SK-N-SH (cell line): ENCODE results near the gene PCDHA12. TPM values are rescaled to one million over a fixed set of nuclear protein-coding genes. Genes with fewer than 3 reads are reported as not detected.

Experiments used
- CTCF ChIA-PET: fragments of 300-600, 350-600 bp; formaldehyde crosslinking; extraction: SDS; loops from one replicate; lab custom pipeline; 2021; lab: Yijun Ruan, JAX
- POLR2A ChIA-PET: fragments of 350-600 bp; sonication (Branson Sonifier 250); formaldehyde crosslinking; extraction: SDS; loops from one replicate; lab custom pipeline; 2020; ENCODE audit warnings: antibody characterized with exemption, inconsistent platforms; lab: Yijun Ruan, JAX
- DNase-seq: peaks from one replicate; pipeline ENCODE4 v3.0.0; 2012
- H2AFZ ChIP-seq: fragments of 200-600 bp; sonication (generic); 2 replicates; pipeline ENCODE4 v1.8.1; 2016; ENCODE audit warnings: antibody characterized with exemption, mild to moderate bottlenecking, low read depth
- H3F3A ChIP-seq: fragments of 200-600 bp; sonication (generic); replicated peaks from 2 replicates; pipeline ENCODE3; 2016; ENCODE audit warnings: antibody characterized with exemption, mild to moderate bottlenecking; ENCODE audit not compliant: insufficient read depth
- H3K27ac ChIP-seq, 2 experiments: fragments of 200-500 bp in 1 of 2; fragments of 200-600 bp in 1 of 2; sonication (Bioruptor generic) in 1 of 2; sonication (generic), shearing (Covaris generic) in 1 of 2; 2 replicates each; pipeline versions ENCODE4 v1.5.1 to v1.6.1; 2014 to 2016; ENCODE audit warnings: low read depth in 2 of 2, inconsistent platforms in 1 of 2, low read length in 1 of 2, mild to moderate bottlenecking in 1 of 2, mixed read lengths in 1 of 2
- H3K27me3 ChIP-seq: fragments of 200-600 bp; sonication (generic), shearing (Covaris generic); 2 replicates; pipeline ENCODE4 v1.6.1; 2016; ENCODE audit warnings: mixed run types; ENCODE audit not compliant: insufficient read depth
- H3K36me3 ChIP-seq, 2 experiments: fragments of 200-500 bp in 1 of 2; fragments of 200-600 bp in 1 of 2; sonication (Bioruptor generic) in 1 of 2; sonication (generic) in 1 of 2; replicated peaks in 1 of 2; 2 replicates each; pipeline versions ENCODE3 to v1.5.1; 2014 to 2016; ENCODE audit warnings: low read length in 1 of 2, mild to moderate bottlenecking in 1 of 2; ENCODE audit not compliant: insufficient read depth in 2 of 2, control insufficient read depth in 1 of 2
- H3K4me1 ChIP-seq, 2 experiments: fragments of 200-500 bp in 1 of 2; fragments of 200-600 bp in 1 of 2; sonication (Bioruptor generic) in 1 of 2; sonication (generic), shearing (Covaris generic) in 1 of 2; 2 replicates each; pipeline versions ENCODE4 v1.5.1 to v1.6.1; 2014 to 2016; ENCODE audit warnings: low read depth in 1 of 2, low read length in 1 of 2, mixed run types in 1 of 2; ENCODE audit not compliant: insufficient read depth in 2 of 2, control insufficient read depth in 1 of 2
- H3K4me2 ChIP-seq: fragments of 200-600 bp; sonication (generic), shearing (Covaris generic); 2 replicates; pipeline ENCODE4 v1.6.1; 2017; ENCODE audit warnings: mixed run types
- H3K4me3 ChIP-seq, 2 experiments: fragments of 200-500 bp in 1 of 2; fragments of 200-600 bp in 1 of 2; sonication (Bioruptor generic) in 1 of 2; sonication (generic), shearing (Covaris generic) in 1 of 2; 2 replicates each; pipeline versions ENCODE4 v1.5.1 to v1.8.1; 2014 to 2016; ENCODE audit warnings: low read depth in 2 of 2, inconsistent platforms in 1 of 2, low read length in 1 of 2, mild to moderate bottlenecking in 1 of 2, mixed read lengths in 1 of 2, moderate library complexity in 1 of 2
- H3K79me2 ChIP-seq: fragments of 200-600 bp; sonication (generic); 2 replicates; pipeline ENCODE4 v1.8.1; 2017; ENCODE audit warnings: mild to moderate bottlenecking; ENCODE audit not compliant: insufficient read depth
- H3K9ac ChIP-seq: fragments of 200-600 bp; sonication (generic); 2 replicates; pipeline ENCODE4 v1.6.1; 2017; ENCODE audit warnings: mixed run types
- H3K9me2 ChIP-seq: fragments of 200-600 bp; sonication (generic); 2 replicates; pipeline ENCODE4 v1.6.1; 2017; ENCODE audit warnings: mixed run types
- H3K9me3 ChIP-seq: fragments of 200-600 bp; sonication (generic); 2 replicates; pipeline ENCODE4 v1.6.1; 2017; ENCODE audit warnings: mixed run types, mild to moderate bottlenecking, moderate library complexity
- H4K20me1 ChIP-seq: fragments of 200-600 bp; sonication (generic); 2 replicates; pipeline ENCODE4 v1.6.1; 2017; ENCODE audit warnings: mild to moderate bottlenecking, mixed run types; ENCODE audit not compliant: insufficient read depth
- ELF1 ChIP-seq: IDR thresholded peaks from 2 replicates; pipeline ENCODE4 v1.4.0; 2012
- EZH2phosphoT487 ChIP-seq: fragments of 200-600 bp; sonication (generic); IDR thresholded peaks from 2 replicates; pipeline ENCODE4 v1.6.1; 2017; ENCODE audit warnings: low read depth, mixed run types, mild to moderate bottlenecking, antibody characterized with exemption, moderate library complexity, borderline replicate concordance
- FOXJ3 ChIP-seq: sonication (generic); formaldehyde crosslinking; IDR thresholded peaks from 2 replicates; pipeline ENCODE4 v1.5.1; 2020; ENCODE audit warnings: mild to moderate bottlenecking, missing genetic modification reagents
- NRF1 ChIP-seq: IDR thresholded peaks from 2 replicates; pipeline ENCODE4 v1.6.1; 2012; ENCODE audit warnings: low read depth, mild to moderate bottlenecking, low read length
- RAD21 ChIP-seq: IDR thresholded peaks from 2 replicates; pipeline ENCODE4 v1.6.1; 2012; ENCODE audit warnings: mild to moderate bottlenecking, low read length
- SIN3A ChIP-seq: IDR thresholded peaks from 2 replicates; pipeline ENCODE4 v1.6.1; 2012; ENCODE audit warnings: low read depth, mild to moderate bottlenecking, low read length, moderate library complexity, borderline replicate concordance
- SMC3 ChIP-seq: IDR thresholded peaks from 2 replicates; pipeline ENCODE4 v1.6.1; 2012; ENCODE audit warnings: low read depth, low read length, improper control_type of control experiment
- TEAD4 ChIP-seq: IDR thresholded peaks from 2 replicates; pipeline ENCODE4 v1.4.0; 2012; ENCODE audit warnings: mild to moderate bottlenecking, borderline replicate concordance; ENCODE audit not compliant: insufficient read depth
- ZBTB33 ChIP-seq: IDR thresholded peaks from 2 replicates; pipeline ENCODE4 v1.4.0; 2012; ENCODE audit warnings: low read depth, borderline replicate concordance
- WGBS: methylation state at CpG from one replicate; pipeline ENCODE4 v1.1.6; 2017; ENCODE audit warnings: low lambda C conversion rate; 5-methylcytosine and 5-hydroxymethylcytosine counted together
- polyA plus RNA-seq, 3 experiments: library from polyadenylated mRNA; depleted of rRNA; stranded (reverse); fragments of >200 nt; gene quantifications; 2 replicates each; pipeline ENCODE4 v1.2.3, GENCODE V29; 2012
- TF ChIP-seq, protein P1 (sequence below): fragments of 200-600 bp; sonication (generic); IDR thresholded peaks from 2 replicates; pipeline ENCODE4 v1.6.1; 2017; ENCODE audit warnings: antibody characterized with exemption, mild to moderate bottlenecking, moderate library complexity
- TF ChIP-seq, protein P2 (sequence below): IDR thresholded peaks from 2 replicates; pipeline ENCODE4 v1.6.1; 2012; ENCODE audit warnings: mild to moderate bottlenecking, low read depth, low read length, moderate library complexity

PCDHA12 gene
- polyA plus RNA-seq, 1 of the 3 experiments (the other 2 are of a cell fraction) = 0.54 TPM

DNA sequence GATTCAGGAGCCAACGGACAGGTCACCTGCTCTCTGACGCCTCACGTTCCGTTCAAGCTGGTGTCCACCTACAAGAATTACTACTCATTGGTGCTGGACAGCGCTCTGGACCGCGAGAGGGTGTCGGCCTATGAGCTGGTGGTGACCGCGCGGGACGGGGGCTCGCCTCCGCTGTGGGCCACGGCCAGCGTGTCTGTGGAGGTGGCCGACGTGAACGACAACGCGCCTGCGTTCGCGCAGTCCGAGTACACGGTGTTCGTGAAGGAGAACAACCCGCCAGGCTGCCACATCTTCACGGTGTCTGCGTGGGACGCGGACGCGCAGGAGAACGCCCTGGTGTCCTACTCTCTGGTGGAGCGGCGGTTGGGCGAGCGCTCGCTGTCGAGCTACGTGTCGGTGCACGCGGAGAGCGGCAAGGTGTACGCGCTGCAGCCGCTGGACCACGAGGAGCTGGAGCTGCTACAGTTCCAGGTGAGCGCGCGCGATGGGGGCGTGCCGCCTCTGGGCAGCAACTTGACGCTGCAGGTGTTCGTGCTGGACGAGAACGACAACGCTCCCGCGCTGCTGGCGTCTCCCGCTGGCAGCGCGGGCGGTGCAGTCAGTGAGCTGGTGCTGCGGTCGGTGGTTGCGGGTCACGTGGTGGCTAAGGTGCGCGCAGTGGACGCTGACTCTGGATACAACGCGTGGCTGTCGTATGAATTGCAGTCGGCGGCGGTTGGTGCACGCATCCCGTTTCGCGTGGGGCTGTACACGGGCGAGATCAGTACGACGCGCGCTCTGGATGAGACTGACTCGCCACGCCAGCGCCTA is 17.7 kb upstream of the PCDHA12 start (continued):
- TF ChIP-seq FOXJ3 (CRISPR knock-in tag) = no peak
- no peak for TF ChIP-seq ELF1
- no peak for TF ChIP-seq SMC3

DNA sequence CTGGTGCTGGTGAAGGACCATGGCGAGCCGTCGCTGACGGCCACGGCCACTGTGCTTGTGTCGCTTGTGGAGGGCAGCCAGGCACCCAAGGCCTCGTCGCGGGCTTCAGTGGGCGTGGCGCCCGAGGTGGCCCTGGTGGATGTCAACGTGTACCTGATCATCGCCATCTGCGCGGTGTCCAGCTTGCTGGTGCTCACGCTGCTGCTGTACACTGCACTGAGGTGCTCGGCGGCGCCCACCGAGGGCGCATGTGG is 17.2 kb upstream of the PCDHA12 start:
- Histone ChIP-seq H3K9me3 (no peaks in the 10 kb centered on the region), H3K4me2 (no peak overlapping the region), H3K36me3 (no peaks in the 10 kb centered on the region), H3K4me3 (no peak overlapping the region), H3K27ac (no peak overlapping the region), H3F3A (no peaks in the 10 kb centered on the region), H4K20me1 (no peaks in the 10 kb centered on the region), H3K27me3 (no peaks in the 10 kb centered on the region), H3K4me1 (no peaks in the 10 kb centered on the region), H3K9me2 (no peaks in the 10 kb centered on the region), H3K9ac (no peak overlapping the region), H3K79me2 (no peaks in the 10 kb centered on the region), H2AFZ (no peak overlapping the region)
- TF ChIP-seq, protein P1, sequence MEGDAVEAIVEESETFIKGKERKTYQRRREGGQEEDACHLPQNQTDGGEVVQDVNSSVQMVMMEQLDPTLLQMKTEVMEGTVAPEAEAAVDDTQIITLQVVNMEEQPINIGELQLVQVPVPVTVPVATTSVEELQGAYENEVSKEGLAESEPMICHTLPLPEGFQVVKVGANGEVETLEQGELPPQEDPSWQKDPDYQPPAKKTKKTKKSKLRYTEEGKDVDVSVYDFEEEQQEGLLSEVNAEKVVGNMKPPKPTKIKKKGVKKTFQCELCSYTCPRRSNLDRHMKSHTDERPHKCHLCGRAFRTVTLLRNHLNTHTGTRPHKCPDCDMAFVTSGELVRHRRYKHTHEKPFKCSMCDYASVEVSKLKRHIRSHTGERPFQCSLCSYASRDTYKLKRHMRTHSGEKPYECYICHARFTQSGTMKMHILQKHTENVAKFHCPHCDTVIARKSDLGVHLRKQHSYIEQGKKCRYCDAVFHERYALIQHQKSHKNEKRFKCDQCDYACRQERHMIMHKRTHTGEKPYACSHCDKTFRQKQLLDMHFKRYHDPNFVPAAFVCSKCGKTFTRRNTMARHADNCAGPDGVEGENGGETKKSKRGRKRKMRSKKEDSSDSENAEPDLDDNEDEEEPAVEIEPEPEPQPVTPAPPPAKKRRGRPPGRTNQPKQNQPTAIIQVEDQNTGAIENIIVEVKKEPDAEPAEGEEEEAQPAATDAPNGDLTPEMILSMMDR = no peak
- TF ChIP-seq ZBTB33 = no peak
- no peak for TF ChIP-seq SIN3A
- no peak for TF ChIP-seq ELF1
- no peak for TF ChIP-seq SMC3
- no peak for TF ChIP-seq TEAD4
- no peak for TF ChIP-seq NRF1
- no peak for TF ChIP-seq EZH2phosphoT487
- TF ChIP-seq RAD21 = no peak
- TF ChIP-seq, protein P2, sequence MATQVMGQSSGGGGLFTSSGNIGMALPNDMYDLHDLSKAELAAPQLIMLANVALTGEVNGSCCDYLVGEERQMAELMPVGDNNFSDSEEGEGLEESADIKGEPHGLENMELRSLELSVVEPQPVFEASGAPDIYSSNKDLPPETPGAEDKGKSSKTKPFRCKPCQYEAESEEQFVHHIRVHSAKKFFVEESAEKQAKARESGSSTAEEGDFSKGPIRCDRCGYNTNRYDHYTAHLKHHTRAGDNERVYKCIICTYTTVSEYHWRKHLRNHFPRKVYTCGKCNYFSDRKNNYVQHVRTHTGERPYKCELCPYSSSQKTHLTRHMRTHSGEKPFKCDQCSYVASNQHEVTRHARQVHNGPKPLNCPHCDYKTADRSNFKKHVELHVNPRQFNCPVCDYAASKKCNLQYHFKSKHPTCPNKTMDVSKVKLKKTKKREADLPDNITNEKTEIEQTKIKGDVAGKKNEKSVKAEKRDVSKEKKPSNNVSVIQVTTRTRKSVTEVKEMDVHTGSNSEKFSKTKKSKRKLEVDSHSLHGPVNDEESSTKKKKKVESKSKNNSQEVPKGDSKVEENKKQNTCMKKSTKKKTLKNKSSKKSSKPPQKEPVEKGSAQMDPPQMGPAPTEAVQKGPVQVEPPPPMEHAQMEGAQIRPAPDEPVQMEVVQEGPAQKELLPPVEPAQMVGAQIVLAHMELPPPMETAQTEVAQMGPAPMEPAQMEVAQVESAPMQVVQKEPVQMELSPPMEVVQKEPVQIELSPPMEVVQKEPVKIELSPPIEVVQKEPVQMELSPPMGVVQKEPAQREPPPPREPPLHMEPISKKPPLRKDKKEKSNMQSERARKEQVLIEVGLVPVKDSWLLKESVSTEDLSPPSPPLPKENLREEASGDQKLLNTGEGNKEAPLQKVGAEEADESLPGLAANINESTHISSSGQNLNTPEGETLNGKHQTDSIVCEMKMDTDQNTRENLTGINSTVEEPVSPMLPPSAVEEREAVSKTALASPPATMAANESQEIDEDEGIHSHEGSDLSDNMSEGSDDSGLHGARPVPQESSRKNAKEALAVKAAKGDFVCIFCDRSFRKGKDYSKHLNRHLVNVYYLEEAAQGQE = no peak
- 80% methylated on average over 2 of the region's 22 CpGs for WGBS
- ChIA-PET POLR2A (no interaction called here), CTCF (interaction anchor here (9.2 kb wide), 1 partner anchor 17 kb away, joined by 132 read pairs; the partner anchor contains the start of gene PCDHA8)
- DNase-seq = no peak
